HG02623 (cell line): ENCODE data around the gene ASB12.

Experiments
- ATAC-seq: cut with Tn5 transposase; IDR thresholded peaks from one replicate; pipeline ENCODE4 v1.9.1; 2021; ENCODE audit warnings: moderate library complexity; ENCODE audit not compliant: unreplicated experiment

Gene ASB12

DNA sequence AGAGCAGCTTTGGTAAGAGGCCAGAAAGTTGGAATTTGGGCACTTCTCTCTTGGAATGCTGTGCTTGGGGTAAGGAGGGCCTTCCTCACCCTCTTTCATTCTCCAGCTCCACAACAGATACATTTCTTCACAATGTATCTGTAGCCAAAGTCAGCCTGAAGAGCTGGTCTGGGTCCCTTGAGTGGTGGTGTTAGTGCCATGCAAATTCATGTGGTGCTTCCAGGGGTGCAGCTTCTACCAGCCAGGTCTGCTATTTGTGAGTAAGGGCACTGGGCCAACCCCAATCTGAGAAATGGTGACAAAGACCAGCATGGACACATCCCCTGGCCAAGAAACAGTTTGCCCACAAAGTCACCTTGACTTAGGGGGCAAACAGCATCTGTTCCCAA, 42.7 kb downstream of the ASB12 start:
- no peak for ATAC-seq

DNA sequence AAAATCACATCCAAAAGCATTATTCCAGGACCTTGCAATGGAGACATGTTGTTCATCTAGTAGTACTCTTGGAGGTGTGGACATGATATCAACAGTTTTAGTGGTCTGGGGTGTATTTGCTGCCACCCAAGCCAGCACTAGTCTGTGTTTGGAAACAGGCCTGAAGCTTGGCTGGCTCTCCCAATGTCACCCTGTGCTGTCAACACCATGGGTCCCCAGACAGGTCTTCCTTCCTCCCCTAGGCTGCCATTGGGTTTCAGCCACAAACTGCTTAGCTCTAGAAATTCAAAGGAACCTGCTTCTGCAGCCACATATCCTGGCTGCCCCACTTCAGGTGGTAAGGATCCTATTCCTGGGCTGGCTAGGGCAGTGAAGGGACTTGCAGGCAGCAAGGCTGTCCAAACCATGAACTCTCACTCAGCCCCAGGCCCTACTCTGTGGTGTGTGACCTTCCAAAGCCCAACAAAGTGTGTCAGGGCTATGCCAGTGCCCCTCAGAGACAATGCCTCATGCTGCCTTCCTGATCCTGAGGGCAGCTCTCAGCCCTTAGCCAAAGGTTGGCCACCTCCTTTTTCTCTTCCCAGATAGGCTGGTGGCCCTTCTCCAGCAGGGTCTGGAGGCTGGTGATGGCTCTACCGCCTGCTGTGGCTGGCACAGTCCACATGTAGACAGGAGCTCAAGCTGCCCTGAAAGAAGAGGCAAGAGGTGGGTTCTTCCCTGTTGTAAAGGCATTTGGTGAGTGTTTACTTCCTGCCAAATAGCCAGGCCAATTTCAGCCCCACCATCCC, 43.2 kb downstream of the ASB12 start:
- ATAC-seq = no peak

DNA sequence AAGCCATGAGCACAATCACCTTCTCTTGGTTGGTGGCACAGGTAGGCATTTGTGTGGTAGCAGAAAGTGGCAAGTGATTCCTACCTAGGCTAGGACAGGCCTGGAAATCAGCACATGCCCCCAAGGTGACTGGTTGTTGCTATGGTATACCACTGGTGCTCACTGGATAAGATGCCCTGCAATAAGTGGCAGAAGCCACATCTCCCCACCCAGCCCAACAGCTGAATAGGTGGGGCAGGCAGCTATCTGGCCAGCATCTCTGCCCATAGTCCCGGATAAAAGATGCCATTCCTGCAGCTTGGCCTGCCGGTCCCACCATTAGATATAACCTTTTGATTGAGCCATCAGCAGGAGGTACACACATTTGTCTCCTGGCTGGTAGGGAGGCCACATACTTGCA, 46.0 kb downstream of the ASB12 start:
- ATAC-seq = no peak

DNA sequence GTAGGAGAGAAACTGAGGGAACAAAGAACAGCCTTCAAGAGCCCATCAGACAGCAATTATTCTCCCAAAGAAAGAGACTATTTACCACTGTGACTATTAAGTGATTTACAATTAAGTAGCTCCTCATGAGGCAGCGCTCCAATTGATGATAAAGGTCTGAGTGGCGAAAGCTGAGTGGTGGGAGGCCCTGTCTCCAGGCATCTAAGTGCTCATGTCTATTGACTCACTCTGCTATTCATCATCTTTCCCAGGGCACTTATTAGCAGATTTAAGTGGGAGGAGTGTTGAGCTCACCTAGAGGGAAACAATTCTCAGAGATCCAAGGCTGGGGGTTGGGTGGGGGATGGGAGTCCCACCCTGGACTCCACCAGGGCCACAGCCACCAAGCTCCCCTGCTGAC, 48.2 kb downstream of the ASB12 start:
- no peak for ATAC-seq

DNA sequence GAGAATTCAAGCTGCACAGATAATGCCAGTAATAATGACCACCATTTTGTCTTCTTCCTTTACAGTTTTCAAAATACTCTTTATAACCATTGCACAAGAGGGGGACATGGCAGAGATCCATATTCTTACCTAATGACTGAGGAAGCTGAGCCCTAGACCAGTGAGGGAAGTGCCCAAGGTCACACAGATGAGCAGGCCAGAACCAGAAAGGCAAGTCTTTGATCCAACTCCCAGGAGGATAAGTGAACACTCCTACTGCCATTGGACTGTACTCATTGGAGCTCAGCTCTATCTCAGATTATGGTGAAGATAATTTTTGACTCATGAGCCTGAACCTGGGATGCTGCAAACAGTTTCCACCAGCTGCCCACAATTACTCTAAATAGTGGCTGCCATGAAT, 53.5 kb downstream of the ASB12 start:
- no peak for ATAC-seq
